EH (cell line): ENCODE data around the gene PRLR.
"Not testable (repeated sequence)": the region's sequence is repeated elsewhere in the genome, so short reads cannot be mapped to it uniquely, and the experiment has no call there.

Experiments
- DNase-seq: peaks from one replicate; pipeline ENCODE4 v3.0.0-alpha.2; 2015; ENCODE audit warnings: low read depth

PRLR gene

DNA sequence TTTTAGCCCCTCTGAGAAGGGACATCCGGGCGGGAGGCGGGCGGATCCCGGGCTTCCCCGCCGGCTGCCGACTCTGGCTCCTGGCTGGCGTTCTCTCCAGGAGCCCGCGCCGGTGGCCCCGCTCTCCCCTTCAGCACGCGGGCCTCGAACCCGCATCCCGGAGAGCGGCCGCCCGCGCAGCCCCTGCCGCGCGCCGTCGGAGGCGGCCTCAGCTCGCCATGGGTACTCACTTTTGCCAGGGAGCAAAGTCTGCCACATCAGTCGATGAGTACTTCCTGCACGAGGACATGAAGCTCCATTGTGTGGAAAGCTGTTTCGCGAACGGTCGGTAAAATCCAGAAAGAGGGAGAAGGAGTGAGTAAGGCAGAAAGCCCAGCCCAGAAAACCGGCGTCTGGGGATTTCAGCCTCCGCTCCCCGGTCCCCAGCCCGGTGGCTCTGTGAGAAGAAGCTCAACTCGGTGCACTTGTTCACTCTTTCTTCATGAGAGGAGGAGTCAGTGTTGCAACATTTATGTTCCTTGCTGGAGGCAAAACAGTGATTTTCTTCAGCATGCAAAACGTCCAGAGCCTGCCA lies at the start of gene PRLR:
Gene PRLR, minus strand, starts transcription at position 450 of the 574 bp plus-strand sequence. CDS start 140,867 bp downstream, outside the sequence.
- DNase-seq, result peak; percentile 30

GRCh38 chr5:35274839-35275509 lies 44.7 kb upstream of the PRLR start:
- DNase-seq, result no peak

DNA sequence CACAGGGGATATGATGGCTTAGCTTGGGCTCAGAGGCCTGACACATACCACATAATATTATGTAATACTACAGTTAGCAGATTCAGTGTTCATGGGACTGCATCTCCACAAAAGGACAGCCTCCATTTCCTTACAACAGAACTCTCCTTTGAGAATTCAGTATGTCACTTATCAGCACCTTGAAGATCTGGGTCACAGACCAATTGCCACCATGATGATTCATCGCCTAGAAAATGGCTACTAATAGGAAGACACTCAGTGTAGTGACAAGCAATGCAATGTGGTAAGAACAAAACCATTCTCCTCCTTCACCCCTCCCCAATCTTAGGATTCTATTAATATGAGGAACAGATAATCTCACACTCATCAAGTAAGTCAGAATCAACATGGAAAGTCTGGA lies 38.7 kb upstream of the PRLR start:
- no peak for DNase-seq

DNA sequence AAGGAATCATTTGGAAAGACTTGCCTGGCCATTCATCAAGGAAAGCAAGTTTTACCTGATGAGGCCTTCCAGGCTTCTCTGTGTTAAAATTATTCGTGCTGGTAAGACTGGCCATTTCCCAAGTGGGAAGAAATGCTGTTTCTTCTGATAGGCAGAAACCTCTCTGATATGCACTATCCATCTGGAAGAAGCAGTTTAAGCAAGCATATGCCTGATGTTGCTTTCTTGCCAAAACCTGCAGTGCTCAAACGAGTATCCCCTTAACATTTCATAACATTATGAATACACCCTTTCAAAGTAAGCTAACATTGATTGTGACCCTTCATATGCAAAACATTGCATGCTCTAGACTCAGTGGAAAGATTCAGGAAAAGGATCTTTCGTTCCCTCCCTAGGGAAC lies 36.0 kb upstream of the PRLR start:
- no peak for DNase-seq

GRCh38 chr5:35264509-35264908 lies 34.2 kb upstream of the PRLR start:
- DNase-seq, result no peak

GRCh38 chr5:35263266-35263877 lies 33.1 kb upstream of the PRLR start:
- DNase-seq, result no peak

- no peak for DNase-seq
Measured at GRCh38 chr5:35253582-35253981, 23.3 kb upstream of the PRLR start.

DNA sequence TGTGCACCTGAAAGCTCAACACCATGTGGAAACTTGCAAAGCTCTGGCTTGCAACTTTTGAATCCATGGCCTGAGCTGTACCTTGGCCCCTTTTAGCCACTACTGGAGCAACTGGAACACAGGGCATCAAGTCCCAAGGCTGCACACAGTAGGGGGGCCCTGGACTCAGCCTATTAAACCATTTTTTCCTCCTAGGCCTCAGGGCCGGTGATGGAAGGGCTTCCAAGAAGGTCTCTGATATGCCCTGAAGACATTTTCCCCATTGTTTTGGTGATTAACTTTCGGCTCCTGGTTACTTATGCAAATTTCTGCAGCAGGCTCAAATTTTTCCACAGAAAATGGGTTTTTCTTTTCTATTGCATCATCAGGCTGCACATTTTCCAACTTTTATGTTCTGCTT lies 22.7 kb upstream of the PRLR start:
- no peak for DNase-seq

DNA sequence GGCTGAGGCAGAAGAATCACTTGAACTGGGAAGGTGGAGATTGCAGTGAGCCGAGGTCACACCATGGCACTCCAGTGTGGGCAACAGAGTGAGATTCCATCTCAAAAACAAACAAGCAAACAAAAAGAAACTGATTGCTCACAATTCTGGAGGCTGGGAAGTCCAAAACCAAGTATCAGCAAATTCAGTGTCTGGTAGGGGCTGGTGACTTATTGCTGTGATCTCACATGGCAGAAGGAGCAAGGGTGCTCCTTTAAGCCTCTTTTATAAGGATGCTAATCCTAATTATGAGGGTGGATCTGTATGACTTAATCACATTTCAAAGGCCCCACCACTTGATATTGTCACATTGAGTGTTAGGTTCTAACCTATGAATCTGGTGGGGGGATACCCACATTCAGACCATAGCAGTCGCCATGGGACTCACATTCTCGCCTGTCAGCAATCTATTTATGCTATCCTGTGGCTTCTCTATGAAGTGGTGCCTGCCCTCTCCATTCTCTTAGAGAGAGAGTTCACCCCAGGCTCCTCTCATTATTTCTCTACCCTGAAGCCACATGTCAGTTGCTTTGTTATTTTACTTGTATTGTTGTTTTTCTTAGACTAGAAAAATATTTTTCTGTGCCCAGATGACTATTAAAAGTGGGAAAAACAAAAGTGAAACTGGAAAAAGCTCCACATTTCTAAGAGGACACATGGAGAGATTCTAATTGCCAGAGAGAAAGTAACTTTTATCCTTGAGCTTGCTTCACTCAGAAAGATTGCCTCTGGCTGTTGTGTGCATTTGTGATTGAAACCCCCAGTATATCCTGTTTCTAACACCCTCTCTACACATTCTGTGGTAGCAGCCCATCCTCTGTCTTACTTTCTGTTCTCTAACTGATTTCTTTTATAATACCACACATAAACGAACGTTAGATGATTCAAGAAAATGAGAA lies 18.8 kb upstream of the PRLR start:
- DNase-seq, result peak; percentile 11

GRCh38 chr5:35247648-35248034 lies 17.4 kb upstream of the PRLR start:
- no peak for DNase-seq

DNA sequence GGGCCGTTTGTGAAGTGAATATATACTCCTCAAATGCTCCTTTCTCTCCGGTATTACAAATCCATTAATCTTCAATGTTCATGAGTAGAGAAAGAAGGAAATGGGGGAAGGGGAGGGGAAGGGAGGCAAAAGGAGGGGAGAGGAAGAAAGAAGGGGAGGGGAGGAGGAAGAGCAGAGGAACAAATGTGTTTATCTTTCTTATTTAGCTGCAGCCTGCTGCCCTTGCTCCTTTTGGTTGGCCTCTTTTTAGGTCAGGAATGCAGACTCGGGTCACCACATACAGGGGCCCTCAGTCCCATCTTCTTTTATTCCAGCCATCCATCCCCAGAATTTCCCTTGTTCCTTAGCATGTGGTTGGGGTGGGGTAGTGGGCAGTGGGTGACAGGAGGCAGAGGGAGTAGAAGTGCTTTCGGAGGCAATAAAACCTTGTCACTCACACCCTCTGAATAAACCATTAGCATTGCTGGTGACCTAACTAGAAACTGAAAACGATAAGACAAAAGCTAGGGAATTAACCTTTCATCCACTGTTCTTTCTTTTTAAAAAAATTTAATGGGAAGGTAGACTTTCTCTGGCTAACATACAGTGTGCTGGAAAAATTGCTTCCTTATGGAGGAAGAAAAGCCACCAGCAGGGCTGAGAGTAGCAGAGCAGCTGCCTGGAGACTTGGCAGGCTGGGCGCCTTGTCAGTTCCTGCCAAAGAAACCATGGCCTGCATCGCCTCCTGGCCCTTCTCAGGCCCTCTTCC lies 16.8 kb upstream of the PRLR start:
- no peak for DNase-seq

DNA sequence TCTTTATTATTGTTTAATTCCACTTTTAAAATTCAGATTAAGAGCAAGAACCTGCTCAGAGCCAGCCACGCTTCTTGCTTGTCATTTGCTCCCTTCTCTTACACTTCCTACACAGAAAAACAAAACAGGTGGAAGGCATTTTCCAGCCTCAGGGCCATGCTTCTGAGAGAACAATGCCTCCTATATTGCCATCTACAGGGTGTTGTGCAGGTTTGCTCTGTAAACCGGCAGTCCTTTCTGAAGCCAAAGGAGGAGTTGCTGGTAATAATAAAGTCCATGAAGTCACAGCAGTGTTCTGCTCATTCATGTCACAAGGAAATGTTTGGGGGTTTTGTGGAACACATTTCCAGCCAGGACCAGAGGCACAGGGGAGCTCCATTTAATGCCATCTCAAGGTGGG lies 16.1 kb upstream of the PRLR start:
- no peak for DNase-seq

GRCh38 chr5:35245371-35245770 lies 15.1 kb upstream of the PRLR start:
- DNase-seq, result not testable (repeated sequence)

DNA sequence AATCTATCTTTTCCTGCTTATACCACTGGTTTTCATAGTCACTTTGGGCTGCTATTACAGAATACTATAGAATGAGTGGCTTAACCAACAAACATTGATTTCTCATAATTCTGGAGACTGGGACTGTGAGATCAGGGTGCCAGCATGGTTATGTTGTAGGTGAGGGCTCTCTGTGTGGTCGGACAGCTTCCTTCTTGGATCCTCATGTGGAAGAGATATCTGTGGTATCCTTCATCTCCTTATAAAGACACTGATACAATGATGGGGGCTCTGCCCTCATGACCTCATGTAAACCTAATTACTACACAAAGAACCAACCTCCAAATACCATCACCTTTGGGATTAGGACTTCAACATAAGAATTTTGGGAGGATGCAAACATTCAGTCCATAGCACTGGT lies 13.9 kb upstream of the PRLR start:
- no peak for DNase-seq

- no peak for DNase-seq
Measured at GRCh38 chr5:35242702-35243258, 12.5 kb upstream of the PRLR start.

GRCh38 chr5:35240892-35241291 lies 10.6 kb upstream of the PRLR start:
- DNase-seq, result no peak

DNA sequence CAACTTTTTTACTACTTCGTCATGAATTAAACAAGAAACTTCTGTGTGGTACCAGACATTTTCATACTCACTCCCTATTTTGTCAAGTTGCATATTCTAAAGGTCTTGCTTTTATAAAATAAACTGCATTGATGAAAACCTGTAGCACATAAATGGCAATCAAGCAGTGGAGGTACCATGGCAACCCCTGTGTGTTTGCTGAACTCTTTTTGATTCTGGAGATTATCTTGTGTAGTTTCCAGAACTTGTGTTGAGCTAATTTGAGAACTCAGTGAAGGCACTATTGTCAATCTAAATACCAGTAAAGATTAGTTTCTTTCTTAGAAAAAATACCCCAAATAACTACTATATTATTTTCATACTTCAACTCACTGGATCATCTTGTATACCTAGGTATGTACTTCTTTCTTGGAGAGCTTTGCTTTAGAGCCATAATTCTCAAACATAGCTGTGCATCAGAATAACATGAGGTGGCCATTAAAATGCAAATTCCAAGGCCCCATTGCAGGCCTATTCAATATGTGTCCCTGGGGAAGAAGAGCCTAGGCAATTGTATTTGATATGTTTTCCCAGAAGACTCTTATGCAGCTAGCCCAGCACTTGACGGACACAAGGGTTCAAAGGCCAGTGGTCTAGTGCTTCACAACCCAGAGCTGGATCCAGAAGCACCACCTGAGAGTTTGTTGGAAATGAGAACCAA lies 9.8 kb upstream of the PRLR start:
- no peak for DNase-seq

GRCh38 chr5:35239476-35239875 lies 9.2 kb upstream of the PRLR start:
- no peak for DNase-seq

DNA sequence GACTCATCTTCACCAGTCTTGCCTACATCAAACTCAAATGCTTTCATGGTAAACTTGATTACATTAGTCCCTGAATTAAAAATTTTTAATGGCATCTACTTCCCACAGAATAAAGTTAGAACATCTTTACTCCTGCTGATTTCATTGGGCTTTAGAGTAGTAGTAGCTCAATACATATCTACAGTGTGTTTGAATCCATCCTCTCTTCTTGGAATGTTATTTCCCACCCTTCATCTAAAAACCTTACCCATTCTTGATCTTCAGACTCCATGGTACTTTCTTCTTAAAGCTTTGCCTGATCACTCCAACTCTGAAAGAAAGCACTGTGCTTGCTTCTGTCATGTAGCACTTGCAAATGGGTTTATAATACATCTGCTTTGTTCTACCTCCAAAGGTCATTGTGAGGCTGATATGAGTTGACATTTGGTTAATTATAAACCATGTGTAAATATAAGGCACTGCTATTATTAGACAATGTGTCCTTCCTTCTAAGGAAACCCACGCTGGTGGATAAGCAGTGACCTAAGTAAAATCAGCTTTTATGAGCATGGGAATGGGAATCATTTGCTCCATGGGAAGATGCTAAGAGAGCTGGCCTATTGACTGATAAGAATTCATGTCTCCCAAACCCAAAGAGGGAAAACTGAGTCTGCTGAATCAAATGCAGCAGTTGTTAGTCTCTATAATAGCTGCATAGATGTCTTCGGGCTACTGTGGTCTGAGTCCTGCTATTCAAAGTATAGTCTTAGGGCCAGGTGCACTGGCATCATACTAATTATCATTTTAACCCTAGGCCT lies 7.5 kb upstream of the PRLR start:
- DNase-seq, result no peak

- DNase-seq, result no peak
Measured at GRCh38 chr5:35236770-35237169, 6.5 kb upstream of the PRLR start.
